ENCODE measurements around the gene A3GALT2.

A3GALT2 gene

DNA sequence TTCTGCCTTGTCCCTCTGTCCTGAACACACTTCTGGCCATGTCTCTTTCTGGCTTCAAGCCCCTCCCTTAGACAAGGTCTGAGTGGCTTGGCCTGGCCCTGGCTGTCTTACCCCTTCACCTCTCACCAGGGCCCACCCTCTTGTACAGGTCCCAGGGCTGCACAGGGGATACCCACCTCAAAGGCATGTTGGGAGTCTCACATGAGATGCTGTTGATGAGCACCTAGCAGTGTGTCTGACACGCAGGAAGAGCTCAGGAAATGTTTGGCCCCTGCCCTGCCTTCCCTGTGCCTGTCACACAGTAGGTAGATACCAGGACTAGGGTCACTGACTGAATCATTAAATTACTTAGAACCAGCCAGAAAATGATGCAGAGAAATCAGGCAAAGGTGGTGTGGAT lies 48.0 kb downstream of the A3GALT2 start:
- TF ChIP-seq, protein P1, sequence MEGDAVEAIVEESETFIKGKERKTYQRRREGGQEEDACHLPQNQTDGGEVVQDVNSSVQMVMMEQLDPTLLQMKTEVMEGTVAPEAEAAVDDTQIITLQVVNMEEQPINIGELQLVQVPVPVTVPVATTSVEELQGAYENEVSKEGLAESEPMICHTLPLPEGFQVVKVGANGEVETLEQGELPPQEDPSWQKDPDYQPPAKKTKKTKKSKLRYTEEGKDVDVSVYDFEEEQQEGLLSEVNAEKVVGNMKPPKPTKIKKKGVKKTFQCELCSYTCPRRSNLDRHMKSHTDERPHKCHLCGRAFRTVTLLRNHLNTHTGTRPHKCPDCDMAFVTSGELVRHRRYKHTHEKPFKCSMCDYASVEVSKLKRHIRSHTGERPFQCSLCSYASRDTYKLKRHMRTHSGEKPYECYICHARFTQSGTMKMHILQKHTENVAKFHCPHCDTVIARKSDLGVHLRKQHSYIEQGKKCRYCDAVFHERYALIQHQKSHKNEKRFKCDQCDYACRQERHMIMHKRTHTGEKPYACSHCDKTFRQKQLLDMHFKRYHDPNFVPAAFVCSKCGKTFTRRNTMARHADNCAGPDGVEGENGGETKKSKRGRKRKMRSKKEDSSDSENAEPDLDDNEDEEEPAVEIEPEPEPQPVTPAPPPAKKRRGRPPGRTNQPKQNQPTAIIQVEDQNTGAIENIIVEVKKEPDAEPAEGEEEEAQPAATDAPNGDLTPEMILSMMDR (IDR thresholded peaks at IDR 0.05; ENCODE audit: low read depth, low read length, missing control alignments) = no peak
- in situ Hi-C loops (cut with HindIII; ENCODE audit: low sequenced_read_pairs) = no loop called here
- no peak for DNase-seq (ENCODE audit: low read depth)
- H3K4me3 ChIP-seq (ENCODE audit: low read depth, low read length) = no peak overlapping the region

DNA sequence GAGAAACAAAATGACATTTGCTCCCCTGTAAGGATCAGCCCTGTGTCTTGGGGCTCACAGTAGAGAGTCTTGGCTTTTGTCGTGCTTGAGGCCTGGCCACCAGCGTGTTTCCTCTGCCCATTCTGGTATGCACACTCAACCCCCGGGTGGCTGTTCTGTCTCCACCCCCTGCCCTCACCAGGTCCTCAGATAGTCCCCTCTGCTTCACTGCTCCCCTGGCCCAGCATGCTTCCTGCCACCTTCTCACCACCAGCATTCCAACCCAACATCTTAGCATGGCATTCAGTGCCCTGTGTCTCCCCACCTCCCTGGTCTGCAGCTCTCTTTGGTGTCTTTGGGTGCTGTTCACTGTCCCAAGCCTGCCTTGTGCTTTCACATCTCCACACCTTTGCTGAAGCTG lies 48.4 kb downstream of the A3GALT2 start:
- no peak for DNase-seq (ENCODE audit: low read depth)
- in situ Hi-C loops (cut with HindIII; ENCODE audit: low sequenced_read_pairs) = no loop called here
- TF ChIP-seq, protein P1 (IDR thresholded peaks at IDR 0.05; ENCODE audit: low read depth, low read length, missing control alignments) = no peak
- H3K4me3 ChIP-seq (ENCODE audit: low read depth, low read length) = no peak overlapping the region

DNA sequence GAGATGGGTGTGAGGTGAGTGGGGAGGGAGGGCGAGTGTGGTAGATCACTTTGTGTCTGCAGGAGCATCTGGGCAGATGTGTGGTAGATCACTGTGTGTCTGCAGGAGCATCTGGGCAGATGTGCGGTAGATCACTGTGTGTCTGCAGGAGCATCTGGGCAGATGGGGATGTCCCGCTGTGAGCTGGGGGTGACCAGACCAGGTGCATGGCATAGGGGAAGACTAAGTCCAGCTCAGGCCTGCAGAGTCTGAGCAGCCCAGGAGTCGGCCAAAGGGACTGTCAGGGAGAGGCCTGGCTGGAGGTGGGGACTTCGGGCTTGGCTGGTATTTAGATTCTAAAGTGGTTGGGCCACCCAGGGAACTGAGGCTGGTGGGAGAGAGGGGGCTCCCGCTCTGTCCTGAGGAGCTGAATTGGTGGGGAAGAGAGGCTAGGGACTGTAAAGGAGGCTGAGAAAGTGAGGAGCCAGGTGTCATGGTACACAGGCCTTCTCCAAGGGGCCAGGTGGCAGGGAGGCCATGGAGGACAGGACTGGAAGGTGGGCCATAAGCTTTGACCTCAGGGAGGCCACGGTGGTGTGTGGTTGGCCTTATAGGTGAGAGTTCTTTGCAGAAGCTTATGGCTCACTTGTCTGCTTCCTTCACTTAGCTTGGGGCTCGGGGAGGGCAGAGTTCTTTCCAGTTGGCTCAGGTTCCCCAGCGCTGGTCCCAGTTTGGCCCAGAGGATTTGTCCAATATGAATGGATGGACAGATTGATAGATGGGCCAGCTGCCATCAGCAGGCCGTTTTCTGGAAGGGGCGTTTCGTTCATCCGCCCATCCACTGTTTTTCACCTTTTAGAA lies 49.0 kb downstream of the A3GALT2 start:
- H3K4me3 ChIP-seq (ENCODE audit: low read depth, low read length) = no peak overlapping the region
- in situ Hi-C loops (cut with HindIII; ENCODE audit: low sequenced_read_pairs) = no loop called here
- TF ChIP-seq, protein P1 (IDR thresholded peaks at IDR 0.05; ENCODE audit: low read depth, low read length, missing control alignments) = no peak
- no peak for DNase-seq (ENCODE audit: low read depth)

DNA sequence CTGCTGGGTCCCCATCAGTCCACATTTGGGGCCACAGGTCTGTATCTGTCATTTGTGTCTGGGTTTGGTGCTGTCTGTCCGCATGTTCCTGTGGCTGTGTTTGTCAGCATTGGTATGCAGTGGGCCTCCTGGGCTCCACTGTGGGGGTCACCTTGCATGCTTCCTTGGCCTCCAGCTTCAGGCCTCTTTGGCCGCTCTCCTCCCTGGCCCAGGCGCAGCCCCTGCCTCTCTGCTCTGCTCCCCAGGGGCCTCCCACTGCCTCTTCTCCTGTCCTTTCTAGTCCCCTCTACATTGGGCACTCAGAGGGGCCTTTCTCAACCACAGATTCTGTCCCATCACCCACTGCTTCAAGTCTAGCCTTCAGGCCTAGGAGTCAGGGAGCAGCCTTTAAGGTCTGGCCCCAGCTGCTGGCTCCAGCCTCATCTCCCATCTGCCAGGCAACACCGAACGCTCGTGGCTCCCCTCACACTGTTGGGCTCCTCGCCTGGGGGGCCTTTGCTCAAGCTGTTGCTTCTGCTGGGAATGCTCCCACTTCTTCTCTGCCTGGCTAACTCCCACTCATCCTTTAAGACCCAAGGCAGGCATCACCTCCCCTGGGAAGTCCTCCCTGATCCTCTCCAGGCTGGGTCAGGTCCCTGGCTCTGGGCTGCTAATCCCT lies 50.0 kb downstream of the A3GALT2 start:
- TF ChIP-seq, protein P1 (IDR thresholded peaks at IDR 0.05; ENCODE audit: low read depth, low read length, missing control alignments) = no peak
- no peak for DNase-seq (ENCODE audit: low read depth)
- in situ Hi-C loops (cut with HindIII; ENCODE audit: low sequenced_read_pairs) = no loop called here
- no peak overlapping the region for H3K4me3 ChIP-seq (ENCODE audit: low read depth, low read length)

DNA sequence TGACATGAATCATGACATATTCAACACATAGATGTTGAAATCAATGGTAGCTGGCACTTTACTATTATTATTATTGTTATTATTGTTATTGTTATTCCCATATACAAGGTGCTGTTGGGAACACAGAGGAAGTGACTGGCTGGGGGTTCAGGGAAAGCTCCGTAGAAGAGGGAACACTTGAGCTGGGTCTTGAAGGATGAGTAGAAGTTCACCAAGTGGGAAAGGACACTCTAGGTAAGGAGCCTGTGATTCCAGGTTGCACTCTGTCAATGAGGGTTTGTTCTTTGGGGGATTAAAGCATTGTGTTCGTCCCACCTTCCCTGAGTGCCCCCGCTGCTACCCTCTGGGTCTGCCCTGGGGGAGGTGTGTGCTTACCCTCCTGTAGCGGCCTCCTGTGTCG lies 50.5 kb downstream of the A3GALT2 start:
- H3K4me3 ChIP-seq (ENCODE audit: low read depth, low read length) = no peak overlapping the region
- in situ Hi-C loops (cut with HindIII; ENCODE audit: low sequenced_read_pairs) = no loop called here
- TF ChIP-seq, protein P1 (IDR thresholded peaks at IDR 0.05; ENCODE audit: low read depth, low read length, missing control alignments) = no peak
- DNase-seq (ENCODE audit: low read depth) = no peak

DNA sequence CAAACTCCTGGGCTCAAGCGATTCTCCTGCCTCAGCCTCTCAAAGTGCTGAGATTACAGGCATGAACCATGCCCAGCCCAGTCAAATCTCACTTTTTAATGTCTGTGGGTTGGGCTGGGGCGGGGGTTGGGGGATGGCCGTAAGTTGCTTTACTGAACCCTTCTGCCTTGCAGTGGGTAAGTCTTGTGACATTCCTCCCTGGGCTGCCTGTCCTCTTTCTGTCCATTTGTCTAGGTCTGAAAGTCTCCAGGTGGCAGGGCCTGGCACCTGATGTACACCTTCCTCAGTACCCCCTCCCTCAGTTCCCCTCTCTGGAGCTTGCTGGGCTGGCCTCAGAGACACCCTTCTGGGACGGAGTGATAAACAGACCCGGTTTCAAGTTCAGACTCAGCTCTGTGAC lies 51.3 kb downstream of the A3GALT2 start:
- TF ChIP-seq, protein P1 (IDR thresholded peaks at IDR 0.05; ENCODE audit: low read depth, low read length, missing control alignments) = no peak
- no peak for DNase-seq (ENCODE audit: low read depth)

More for the DNA sequence above, 51.3 kb downstream of the A3GALT2 start:
- in situ Hi-C loops (cut with HindIII; ENCODE audit: low sequenced_read_pairs) = no loop called here
- no peak overlapping the region for H3K4me3 ChIP-seq (ENCODE audit: low read depth, low read length)

All from astrocyte of the cerebellum (primary cell).